ENCODE data around the gene ACOX1.
A peak's percentile ranks its signal among the peaks of the same experiment; 100 is the strongest.

Gene ACOX1

GRCh38 chr17:75897160-75898019 lies 81.6 kb downstream of the ACOX1 start:
- no peak for TF ChIP-seq TEAD4 (IDR thresholded peaks at IDR 0.05)
- no peak for TF ChIP-seq YY1 (IDR thresholded peaks at IDR 0.05; ENCODE audit: low read depth)
- no peak for TF ChIP-seq EGR1 (IDR thresholded peaks at IDR 0.05)
- no peak for TF ChIP-seq RAD21 (IDR thresholded peaks at IDR 0.05; ENCODE audit: low read depth)
- TF ChIP-seq ZBTB7A (IDR thresholded peaks at IDR 0.05; ENCODE audit: low read depth): peak; percentile 69; the same call in 1 of the 2 replicates
- TF ChIP-seq, protein P1, sequence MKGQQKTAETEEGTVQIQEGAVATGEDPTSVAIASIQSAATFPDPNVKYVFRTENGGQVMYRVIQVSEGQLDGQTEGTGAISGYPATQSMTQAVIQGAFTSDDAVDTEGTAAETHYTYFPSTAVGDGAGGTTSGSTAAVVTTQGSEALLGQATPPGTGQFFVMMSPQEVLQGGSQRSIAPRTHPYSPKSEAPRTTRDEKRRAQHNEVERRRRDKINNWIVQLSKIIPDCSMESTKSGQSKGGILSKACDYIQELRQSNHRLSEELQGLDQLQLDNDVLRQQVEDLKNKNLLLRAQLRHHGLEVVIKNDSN (IDR thresholded peaks at IDR 0.05): no peak
- TF ChIP-seq, protein P2, sequence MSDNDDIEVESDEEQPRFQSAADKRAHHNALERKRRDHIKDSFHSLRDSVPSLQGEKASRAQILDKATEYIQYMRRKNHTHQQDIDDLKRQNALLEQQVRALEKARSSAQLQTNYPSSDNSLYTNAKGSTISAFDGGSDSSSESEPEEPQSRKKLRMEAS (IDR thresholded peaks at IDR 0.05): no peak
- TF ChIP-seq TAF1 (IDR thresholded peaks at IDR 0.05; ENCODE audit: low read depth): no peak

DNA sequence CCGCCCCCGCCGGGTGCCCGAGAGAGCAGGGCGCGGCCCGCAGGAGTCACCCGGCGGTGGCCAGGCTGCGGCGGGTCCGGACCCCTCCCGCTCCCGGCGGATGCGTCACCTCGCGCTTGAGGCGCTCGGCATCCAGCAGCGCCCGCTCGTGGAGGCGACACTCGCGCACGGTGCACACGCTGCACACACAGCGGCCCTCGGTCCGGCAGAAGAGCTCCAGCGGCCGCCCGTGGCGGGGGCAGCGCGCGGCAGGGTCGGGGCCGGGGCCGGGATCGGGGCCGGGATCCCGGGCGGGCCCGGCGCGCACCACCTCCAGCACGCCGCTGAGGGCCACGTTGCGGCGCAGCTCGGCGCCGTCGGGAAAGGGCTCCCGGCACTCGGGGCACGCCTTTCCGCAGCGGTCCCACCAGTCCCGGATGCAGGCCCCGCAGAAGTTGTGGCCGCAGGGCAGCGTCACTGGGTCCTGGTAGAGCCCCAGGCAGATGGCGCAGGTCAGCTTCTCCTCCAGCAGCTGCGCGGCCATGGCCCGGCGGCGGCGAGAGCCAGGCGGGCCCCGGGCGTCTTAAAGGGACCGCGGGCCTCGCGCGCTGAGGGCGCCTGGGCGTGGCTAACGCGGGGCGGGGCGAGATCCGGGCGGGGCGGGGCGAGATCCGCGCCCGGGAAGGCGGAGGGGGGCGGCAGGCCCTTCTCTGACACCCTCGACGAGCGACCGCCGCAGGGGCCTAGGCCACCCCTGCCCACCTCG lies 82.4 kb downstream of the ACOX1 start, which contains the start of gene TRIM65:
TRIM65 (minus strand) TSS at position 537 of the 745 bp plus-strand sequence; CDS start at position 523, 14 bp downstream.
- TF ChIP-seq, protein P1 (IDR thresholded peaks at IDR 0.05): no peak
- no peak for TF ChIP-seq CREB1 (IDR thresholded peaks at IDR 0.05; ENCODE audit: low read depth)
- TF ChIP-seq RAD21 (IDR thresholded peaks at IDR 0.05; ENCODE audit: low read depth): peak; percentile 33; the same call in 1 of the 2 replicates
- TF ChIP-seq FOXM1 (IDR thresholded peaks at IDR 0.05; ENCODE audit: borderline replicate concordance, low read depth): no peak
- TF ChIP-seq TEAD4 (IDR thresholded peaks at IDR 0.05): no peak; the same call in 1 of the 2 replicates
- peak; percentile 36; the same call in 1 of the 2 replicates for TF ChIP-seq NFIC (IDR thresholded peaks at IDR 0.05)
- TF ChIP-seq, protein P3, sequence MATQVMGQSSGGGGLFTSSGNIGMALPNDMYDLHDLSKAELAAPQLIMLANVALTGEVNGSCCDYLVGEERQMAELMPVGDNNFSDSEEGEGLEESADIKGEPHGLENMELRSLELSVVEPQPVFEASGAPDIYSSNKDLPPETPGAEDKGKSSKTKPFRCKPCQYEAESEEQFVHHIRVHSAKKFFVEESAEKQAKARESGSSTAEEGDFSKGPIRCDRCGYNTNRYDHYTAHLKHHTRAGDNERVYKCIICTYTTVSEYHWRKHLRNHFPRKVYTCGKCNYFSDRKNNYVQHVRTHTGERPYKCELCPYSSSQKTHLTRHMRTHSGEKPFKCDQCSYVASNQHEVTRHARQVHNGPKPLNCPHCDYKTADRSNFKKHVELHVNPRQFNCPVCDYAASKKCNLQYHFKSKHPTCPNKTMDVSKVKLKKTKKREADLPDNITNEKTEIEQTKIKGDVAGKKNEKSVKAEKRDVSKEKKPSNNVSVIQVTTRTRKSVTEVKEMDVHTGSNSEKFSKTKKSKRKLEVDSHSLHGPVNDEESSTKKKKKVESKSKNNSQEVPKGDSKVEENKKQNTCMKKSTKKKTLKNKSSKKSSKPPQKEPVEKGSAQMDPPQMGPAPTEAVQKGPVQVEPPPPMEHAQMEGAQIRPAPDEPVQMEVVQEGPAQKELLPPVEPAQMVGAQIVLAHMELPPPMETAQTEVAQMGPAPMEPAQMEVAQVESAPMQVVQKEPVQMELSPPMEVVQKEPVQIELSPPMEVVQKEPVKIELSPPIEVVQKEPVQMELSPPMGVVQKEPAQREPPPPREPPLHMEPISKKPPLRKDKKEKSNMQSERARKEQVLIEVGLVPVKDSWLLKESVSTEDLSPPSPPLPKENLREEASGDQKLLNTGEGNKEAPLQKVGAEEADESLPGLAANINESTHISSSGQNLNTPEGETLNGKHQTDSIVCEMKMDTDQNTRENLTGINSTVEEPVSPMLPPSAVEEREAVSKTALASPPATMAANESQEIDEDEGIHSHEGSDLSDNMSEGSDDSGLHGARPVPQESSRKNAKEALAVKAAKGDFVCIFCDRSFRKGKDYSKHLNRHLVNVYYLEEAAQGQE (IDR thresholded peaks at IDR 0.05; ENCODE audit: low read depth): 0 out of 2 replicates have a peak, but pooled peaks have one; percentile 12
- TF ChIP-seq TAF1 (IDR thresholded peaks at IDR 0.05; ENCODE audit: low read depth): peak; percentile 87
- TF ChIP-seq ZBTB7A (IDR thresholded peaks at IDR 0.05; ENCODE audit: low read depth): no peak; the same call in 1 of the 2 replicates
- TF ChIP-seq EGR1 (IDR thresholded peaks at IDR 0.05): no peak; the same call in 1 of the 2 replicates
- TF ChIP-seq, protein P2 (IDR thresholded peaks at IDR 0.05): peak; percentile 86
- TF ChIP-seq YY1 (IDR thresholded peaks at IDR 0.05; ENCODE audit: low read depth): peak; percentile 91
- no peak for TF ChIP-seq EP300 (IDR thresholded peaks at IDR 0.05; ENCODE audit: borderline replicate concordance)
- no peak for TF ChIP-seq CEBPB (IDR thresholded peaks at IDR 0.05)
- TF ChIP-seq TCF12 (IDR thresholded peaks at IDR 0.05; ENCODE audit: low read depth): no peak

DNA sequence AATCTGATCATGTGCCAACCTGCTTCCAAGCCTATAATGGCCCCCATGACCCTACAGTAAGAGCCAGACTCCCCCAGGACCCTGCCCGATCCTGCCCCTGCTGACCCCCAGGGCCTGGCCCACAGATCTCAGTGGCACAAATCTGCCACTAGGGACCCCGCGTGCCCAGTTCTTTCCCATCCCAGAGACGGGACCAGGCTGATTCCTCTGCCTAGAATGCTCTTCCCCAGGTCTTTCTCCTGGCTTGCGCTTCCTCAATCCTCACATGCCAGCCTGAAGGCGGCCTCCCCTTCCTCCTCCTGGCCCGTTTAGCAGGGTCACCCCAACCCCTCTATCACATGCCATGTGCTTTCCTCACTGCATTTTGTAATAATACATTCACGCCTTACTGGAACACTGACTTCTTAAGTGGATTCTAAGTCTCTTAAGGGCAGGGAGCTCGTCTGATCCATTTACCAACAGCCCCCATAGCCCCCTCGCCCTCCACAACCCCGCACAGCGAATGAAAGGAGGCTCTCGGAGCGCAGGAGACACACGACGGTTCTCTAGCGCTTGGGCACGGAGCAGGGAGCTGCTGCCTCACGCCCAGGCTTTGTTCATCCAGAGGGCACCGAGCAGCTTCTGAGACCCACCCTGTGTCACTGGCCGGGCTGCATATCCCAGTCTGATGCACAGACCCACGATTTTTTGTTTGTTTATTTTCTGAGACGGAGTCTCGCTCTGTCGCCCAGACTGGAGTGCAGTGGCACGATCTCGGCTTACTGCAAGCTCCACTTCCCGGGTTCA lies 83.4 kb downstream of the ACOX1 start:
- no peak for TF ChIP-seq TAF1 (IDR thresholded peaks at IDR 0.05; ENCODE audit: low read depth)
- peak; percentile 27; the same call in 1 of the 2 replicates for TF ChIP-seq ZBTB7A (IDR thresholded peaks at IDR 0.05; ENCODE audit: low read depth)

GRCh38 chr17:75894049-75894733 lies 84.8 kb downstream of the ACOX1 start:
- TF ChIP-seq ZBTB7A (IDR thresholded peaks at IDR 0.05; ENCODE audit: low read depth) (no peak), CEBPB (IDR thresholded peaks at IDR 0.05) (no peak), RAD21 (IDR thresholded peaks at IDR 0.05; ENCODE audit: low read depth) (no peak), FOXM1 (IDR thresholded peaks at IDR 0.05; ENCODE audit: borderline replicate concordance, low read depth) (no peak), TAF1 (IDR thresholded peaks at IDR 0.05; ENCODE audit: low read depth) (no peak), NFIC (IDR thresholded peaks at IDR 0.05) (no peak), EP300 (IDR thresholded peaks at IDR 0.05; ENCODE audit: borderline replicate concordance) (no peak), TEAD4 (IDR thresholded peaks at IDR 0.05) (no peak), TCF12 (IDR thresholded peaks at IDR 0.05; ENCODE audit: low read depth) (no peak), EGR1 (IDR thresholded peaks at IDR 0.05) (no peak), CREB1 (IDR thresholded peaks at IDR 0.05; ENCODE audit: low read depth) (no peak), YY1 (IDR thresholded peaks at IDR 0.05; ENCODE audit: low read depth) (no peak)
- TF ChIP-seq, protein P1 (IDR thresholded peaks at IDR 0.05): no peak
- TF ChIP-seq, protein P3 (IDR thresholded peaks at IDR 0.05; ENCODE audit: low read depth): no peak
- TF ChIP-seq, protein P2 (IDR thresholded peaks at IDR 0.05): no peak

Measured in Ishikawa (cell line).